ENCODE data around the gene CFAP74. TPM values are rescaled to one million over a fixed set of nuclear protein-coding genes. Genes with fewer than 3 reads are reported as not detected.

CFAP74 gene
- total and polyA plus RNA-seq, 9 of the 15 experiments (the other 6 are each of a cell fraction or from before 2014, with no cell fraction given), result 0.03 to 0.15 (median 0.05) TPM; not detected in 6

DNA sequence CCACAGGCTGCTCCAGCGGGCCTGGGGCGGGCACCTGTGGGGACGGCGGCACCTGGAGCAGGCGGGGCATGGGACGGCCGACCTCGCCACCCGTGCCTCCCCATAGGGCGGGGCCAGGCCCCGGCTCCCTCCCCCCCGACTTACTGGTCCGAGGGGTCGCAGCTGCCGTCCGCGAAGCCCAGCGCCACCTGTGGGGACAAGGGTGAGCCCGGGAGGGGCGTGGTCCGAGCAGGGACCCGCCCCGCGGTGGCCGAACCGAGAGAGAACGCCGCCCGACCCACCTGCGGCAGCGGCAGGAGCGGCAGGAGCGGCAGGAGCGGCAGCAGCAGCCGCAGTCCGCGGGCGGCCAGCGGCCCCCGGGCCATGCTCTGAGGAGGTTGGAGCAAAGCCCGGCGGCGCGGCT lies 84.7 kb downstream of the CFAP74 start, which contains the start of gene TMEM52 (continued):
- TF ChIP-seq KLF13 (tag; IDR thresholded peaks at IDR 0.05; ENCODE audit: borderline replicate concordance, low read depth), result 0 out of 2 replicates have a peak, but pooled peaks have one; percentile 50
- TF ChIP-seq ZBTB17 (CRISPR knock-in tag; IDR thresholded peaks at IDR 0.05), result no peak
- TF ChIP-seq, protein P1, sequence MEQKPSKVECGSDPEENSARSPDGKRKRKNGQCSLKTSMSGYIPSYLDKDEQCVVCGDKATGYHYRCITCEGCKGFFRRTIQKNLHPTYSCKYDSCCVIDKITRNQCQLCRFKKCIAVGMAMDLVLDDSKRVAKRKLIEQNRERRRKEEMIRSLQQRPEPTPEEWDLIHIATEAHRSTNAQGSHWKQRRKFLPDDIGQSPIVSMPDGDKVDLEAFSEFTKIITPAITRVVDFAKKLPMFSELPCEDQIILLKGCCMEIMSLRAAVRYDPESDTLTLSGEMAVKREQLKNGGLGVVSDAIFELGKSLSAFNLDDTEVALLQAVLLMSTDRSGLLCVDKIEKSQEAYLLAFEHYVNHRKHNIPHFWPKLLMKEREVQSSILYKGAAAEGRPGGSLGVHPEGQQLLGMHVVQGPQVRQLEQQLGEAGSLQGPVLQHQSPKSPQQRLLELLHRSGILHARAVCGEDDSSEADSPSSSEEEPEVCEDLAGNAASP (IDR thresholded peaks at IDR 0.05), result no peak
- TF ChIP-seq TEAD1 (CRISPR knock-in tag; IDR thresholded peaks at IDR 0.05), result no peak; a peak in 1 of 4 replicates
- TF ChIP-seq HNRNPL (IDR thresholded peaks at IDR 0.05; ENCODE audit: low read depth, low read length), result no peak
- no peak for TF ChIP-seq ZNF282 (CRISPR knock-in tag; IDR thresholded peaks at IDR 0.05)
- no peak for TF ChIP-seq IRF2 (CRISPR knock-in tag; IDR thresholded peaks at IDR 0.05)
- no peak for TF ChIP-seq U2AF2 (optimal IDR thresholded peaks at IDR 0.05; ENCODE audit: low read depth, low read length)
- TF ChIP-seq ATF1 (CRISPR knock-in tag; IDR thresholded peaks at IDR 0.05), result no peak
- no peak for TF ChIP-seq ATF1 (tag; IDR thresholded peaks at IDR 0.05)
- TF ChIP-seq HEY1 (CRISPR knock-in tag; IDR thresholded peaks at IDR 0.05; ENCODE audit: borderline replicate concordance), result no peak
- TF ChIP-seq SMARCA5 (IDR thresholded peaks at IDR 0.05), result no peak
- no peak for TF ChIP-seq BRD9 (IDR thresholded peaks at IDR 0.05; ENCODE audit: low read depth, partially characterized antibody)
- TF ChIP-seq GABPA (tag; conservative IDR thresholded peaks at IDR 0.05; ENCODE audit: low read depth), result no peak
- no peak for TF ChIP-seq ZNF561 (CRISPR knock-in tag; conservative IDR thresholded peaks at IDR 0.05)
- TF ChIP-seq HOXB6 (CRISPR knock-in tag; IDR thresholded peaks at IDR 0.05; ENCODE audit: borderline replicate concordance), result no peak
- TF ChIP-seq, protein P2, sequence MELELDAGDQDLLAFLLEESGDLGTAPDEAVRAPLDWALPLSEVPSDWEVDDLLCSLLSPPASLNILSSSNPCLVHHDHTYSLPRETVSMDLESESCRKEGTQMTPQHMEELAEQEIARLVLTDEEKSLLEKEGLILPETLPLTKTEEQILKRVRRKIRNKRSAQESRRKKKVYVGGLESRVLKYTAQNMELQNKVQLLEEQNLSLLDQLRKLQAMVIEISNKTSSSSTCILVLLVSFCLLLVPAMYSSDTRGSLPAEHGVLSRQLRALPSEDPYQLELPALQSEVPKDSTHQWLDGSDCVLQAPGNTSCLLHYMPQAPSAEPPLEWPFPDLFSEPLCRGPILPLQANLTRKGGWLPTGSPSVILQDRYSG (tag; conservative IDR thresholded peaks at IDR 0.05; ENCODE audit: low read depth), result no peak
- TF ChIP-seq, protein P3, sequence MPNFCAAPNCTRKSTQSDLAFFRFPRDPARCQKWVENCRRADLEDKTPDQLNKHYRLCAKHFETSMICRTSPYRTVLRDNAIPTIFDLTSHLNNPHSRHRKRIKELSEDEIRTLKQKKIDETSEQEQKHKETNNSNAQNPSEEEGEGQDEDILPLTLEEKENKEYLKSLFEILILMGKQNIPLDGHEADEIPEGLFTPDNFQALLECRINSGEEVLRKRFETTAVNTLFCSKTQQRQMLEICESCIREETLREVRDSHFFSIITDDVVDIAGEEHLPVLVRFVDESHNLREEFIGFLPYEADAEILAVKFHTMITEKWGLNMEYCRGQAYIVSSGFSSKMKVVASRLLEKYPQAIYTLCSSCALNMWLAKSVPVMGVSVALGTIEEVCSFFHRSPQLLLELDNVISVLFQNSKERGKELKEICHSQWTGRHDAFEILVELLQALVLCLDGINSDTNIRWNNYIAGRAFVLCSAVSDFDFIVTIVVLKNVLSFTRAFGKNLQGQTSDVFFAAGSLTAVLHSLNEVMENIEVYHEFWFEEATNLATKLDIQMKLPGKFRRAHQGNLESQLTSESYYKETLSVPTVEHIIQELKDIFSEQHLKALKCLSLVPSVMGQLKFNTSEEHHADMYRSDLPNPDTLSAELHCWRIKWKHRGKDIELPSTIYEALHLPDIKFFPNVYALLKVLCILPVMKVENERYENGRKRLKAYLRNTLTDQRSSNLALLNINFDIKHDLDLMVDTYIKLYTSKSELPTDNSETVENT (CRISPR knock-in tag; IDR thresholded peaks at IDR 0.05), result peak; percentile 67; the same call in 1 of the 2 replicates
- TF ChIP-seq ADNP (tag; IDR thresholded peaks at IDR 0.05), result no peak
- no peak for TF ChIP-seq SMARCE1 (IDR thresholded peaks at IDR 0.05)
- no peak for TF ChIP-seq POU5F1 (IDR thresholded peaks at IDR 0.05; ENCODE audit: borderline replicate concordance, low read depth, low read length, partially characterized antibody)
- TF ChIP-seq BACH1 (tag; IDR thresholded peaks at IDR 0.05), result no peak
- no peak for TF ChIP-seq SMAD2 (IDR thresholded peaks at IDR 0.05; ENCODE audit: low read depth, low read length)
- no peak for TF ChIP-seq ZNF140 (CRISPR knock-in tag; IDR thresholded peaks at IDR 0.05)
- no peak for TF ChIP-seq POLR3A (IDR thresholded peaks at IDR 0.05; ENCODE audit: borderline replicate concordance, extremely low read depth, insufficient read depth, insufficient read length)
- no peak for TF ChIP-seq FUS (optimal IDR thresholded peaks at IDR 0.05; ENCODE audit: low read depth, low read length)
